GM20000 (cell line): ENCODE results near the gene HAVCR1.

Experiments used
- DNase-seq: peaks from one replicate; pipeline ENCODE4 v3.0.0; 2012; ENCODE audit warnings: low spot score
- TF ChIP-seq, protein P1 (sequence below): IDR thresholded peaks from 2 replicates; pipeline ENCODE4 v1.5.1; 2012; ENCODE audit warnings: mild to moderate bottlenecking, control low read depth; ENCODE audit errors: extremely low read depth, missing control alignments

The HAVCR1 gene

DNA sequence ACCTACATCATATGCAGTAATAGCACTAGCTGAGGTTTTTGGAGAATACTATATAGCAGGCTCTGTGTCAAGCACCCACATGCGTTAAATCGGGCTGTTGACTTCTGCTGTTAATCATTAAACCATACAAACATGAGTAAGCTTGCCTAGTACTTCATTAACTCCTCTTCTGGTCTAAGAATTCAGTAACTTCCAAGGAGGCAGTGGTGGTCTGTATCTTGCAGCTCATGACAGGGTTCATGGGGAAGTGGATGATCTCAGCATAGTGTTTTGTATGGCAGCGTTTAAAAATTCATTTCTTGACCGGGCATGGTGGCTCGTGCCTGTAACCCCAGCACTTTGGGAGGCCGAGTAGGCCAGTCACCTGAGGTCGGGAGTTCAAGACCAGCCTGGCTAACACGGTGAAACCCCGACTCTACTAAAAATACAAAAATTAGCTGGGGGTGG, at the start of gene HAVCR1:
HAVCR1 (minus strand) TSS at position 24 of the 447 bp plus-strand sequence. CDS start 1,173 bp downstream, outside the sequence.
- TF ChIP-seq, protein P1, sequence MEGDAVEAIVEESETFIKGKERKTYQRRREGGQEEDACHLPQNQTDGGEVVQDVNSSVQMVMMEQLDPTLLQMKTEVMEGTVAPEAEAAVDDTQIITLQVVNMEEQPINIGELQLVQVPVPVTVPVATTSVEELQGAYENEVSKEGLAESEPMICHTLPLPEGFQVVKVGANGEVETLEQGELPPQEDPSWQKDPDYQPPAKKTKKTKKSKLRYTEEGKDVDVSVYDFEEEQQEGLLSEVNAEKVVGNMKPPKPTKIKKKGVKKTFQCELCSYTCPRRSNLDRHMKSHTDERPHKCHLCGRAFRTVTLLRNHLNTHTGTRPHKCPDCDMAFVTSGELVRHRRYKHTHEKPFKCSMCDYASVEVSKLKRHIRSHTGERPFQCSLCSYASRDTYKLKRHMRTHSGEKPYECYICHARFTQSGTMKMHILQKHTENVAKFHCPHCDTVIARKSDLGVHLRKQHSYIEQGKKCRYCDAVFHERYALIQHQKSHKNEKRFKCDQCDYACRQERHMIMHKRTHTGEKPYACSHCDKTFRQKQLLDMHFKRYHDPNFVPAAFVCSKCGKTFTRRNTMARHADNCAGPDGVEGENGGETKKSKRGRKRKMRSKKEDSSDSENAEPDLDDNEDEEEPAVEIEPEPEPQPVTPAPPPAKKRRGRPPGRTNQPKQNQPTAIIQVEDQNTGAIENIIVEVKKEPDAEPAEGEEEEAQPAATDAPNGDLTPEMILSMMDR, result no peak
- no peak for DNase-seq

GRCh38 chr5:157107508-157107907, 48.6 kb upstream of the HAVCR1 start:
- DNase-seq, result no peak
- TF ChIP-seq, protein P1, result no peak

DNA sequence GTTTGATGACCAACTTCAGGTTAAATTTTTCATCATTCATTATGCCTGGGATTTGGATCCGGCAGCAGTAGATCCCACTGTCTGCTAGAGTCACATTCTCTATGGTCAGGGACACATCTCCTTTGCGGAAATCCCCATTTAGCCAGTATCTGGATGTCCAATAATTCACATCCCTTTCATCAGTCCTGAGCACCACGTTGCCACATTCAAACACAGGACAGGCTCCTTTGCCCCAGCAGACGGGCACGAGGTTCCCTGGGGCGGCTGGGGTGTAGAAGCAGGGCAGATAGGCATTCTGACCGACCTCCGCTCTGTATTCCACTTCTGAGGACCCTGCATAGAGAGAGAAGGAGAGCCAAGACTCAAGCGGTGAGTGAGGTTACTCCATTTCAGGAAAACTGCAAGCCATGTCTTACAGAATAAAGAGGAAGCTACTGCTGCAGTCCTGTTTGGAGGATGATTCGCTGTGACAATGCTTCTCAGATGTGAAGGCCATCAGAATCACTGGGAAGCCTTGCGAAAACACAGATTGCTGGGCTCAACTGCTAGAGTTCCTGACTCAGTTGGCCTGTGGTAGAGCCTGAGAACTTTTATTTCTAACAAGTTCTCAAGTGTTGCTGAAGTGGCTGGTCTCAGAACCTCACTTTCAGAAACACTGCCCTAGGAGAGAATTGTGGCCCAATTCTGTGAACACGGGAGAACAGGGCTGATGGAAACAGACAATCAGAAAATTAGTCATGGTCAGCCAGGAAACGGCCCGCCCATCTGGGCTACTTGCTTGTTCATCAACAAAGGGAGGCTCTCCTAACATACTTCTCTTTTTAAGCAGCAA, 47.9 kb upstream of the HAVCR1 start:
- TF ChIP-seq, protein P1, result no peak
- peak; percentile 35 for DNase-seq

- TF ChIP-seq, protein P1, result no peak
- no peak for DNase-seq
These were observed 41.3 kb upstream of the HAVCR1 start for GRCh38 chr5:157100140-157100679.

DNA sequence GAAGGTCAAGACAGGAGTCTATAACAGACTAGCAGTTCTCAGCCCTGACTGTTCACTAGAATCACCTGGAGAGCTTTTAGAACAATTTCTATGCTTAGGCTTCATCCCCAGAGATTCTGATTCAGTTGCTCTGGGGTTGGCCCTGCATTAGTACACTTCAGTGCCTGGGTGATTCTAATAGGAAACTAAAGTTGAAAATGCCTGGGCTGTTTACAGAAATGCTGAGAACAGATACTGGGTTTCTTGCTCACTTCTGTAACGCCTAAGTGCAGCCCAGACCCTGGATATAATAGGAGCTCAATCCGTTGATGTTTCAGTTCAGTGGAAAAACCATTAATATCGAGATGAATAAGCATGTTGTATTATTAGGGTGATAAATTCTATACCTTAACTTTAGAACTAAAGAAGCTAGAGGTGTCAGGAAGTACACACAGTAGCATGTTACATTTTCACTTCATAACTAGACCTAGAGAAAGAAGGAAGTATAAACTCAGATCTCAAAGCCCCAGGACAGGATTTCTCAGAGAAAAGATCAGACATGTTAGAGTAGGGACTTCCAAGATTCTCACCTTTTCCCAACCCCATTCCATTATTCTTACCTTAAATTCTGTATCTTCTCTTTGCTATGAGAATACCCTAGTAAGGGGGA, 29.6 kb upstream of the HAVCR1 start:
- no peak for DNase-seq
- TF ChIP-seq, protein P1, result no peak

- TF ChIP-seq, protein P1, result no peak
- no peak for DNase-seq
These were observed 27.9 kb upstream of the HAVCR1 start for GRCh38 chr5:157086751-157087359.

DNA sequence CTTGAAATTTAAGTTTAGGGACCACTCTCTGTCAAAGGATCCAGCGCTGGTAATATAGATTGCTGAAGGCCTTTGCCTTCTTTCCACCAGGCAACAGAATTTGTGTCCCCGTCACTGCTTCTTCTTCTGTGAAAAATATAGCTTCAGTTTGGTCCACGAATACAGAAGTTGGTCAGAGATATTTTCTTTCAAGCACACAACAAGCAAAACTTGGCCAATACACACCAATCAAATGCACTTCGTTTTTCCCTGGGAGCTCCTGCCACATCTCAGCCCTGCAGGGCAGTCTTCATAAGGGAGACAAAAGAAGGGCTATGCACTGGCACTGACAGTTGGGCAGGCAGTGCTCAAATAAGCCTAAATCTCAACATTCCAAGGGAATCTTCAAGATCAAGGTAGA, 27.0 kb upstream of the HAVCR1 start:
- DNase-seq, result no peak

More for the DNA sequence above, 27.0 kb upstream of the HAVCR1 start:
- TF ChIP-seq, protein P1, result no peak
